ENCODE measurements around the gene LYZ.

Gene LYZ

DNA sequence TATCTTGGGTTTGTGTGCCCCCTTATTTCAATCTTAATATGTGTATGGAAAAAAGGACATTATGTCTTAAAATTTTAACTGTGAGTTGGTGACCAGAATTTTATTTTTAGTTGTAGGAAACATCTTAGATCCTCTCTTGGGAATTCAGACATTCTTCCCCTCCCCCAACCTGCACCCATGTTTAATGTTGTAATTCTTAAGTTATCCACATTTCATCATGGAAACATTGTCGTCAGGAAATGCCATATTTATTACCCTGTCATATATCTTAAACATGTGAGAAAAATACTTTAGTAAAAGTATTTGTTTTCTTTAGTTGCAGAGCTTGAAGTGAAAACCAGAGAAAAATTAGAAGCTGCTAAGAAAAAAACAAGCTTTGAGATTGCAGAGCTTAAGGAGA is 41.6 kb downstream of the LYZ start:
- DNase-seq, result no peak

DNA sequence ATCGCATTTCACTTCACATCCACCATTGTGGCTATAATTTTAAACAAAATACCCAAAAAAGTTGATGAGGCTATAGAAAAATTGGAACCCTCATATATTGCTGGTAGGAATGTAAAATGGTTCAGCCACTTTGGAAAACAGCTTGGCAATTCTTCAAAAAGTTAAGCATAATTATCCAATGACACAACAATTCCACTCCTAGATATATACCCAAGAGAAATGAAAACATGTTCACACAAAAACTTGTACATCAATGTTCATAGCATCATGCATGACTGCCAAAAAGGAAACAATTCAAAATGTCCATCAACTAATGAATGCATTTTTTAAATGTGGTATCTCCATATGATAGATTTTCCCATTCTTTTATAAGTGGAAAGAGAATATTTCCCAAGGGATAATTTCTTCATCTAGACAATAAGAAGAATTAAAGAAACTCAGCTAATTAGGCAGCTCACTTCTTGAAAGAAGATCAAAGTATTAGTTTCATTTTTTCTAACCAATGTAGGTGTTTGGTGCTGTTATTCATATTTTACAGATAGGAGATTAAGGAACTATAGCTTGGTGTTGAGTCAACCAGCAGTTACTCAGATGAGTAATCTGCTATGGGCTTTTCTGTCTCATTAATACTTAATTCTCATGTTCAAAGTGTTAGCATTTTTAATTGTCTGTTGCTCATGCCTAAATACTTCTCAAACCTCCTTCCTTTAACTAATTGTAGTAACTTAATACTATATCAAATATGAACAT is 44.2 kb downstream of the LYZ start:
- no peak for DNase-seq

DNA sequence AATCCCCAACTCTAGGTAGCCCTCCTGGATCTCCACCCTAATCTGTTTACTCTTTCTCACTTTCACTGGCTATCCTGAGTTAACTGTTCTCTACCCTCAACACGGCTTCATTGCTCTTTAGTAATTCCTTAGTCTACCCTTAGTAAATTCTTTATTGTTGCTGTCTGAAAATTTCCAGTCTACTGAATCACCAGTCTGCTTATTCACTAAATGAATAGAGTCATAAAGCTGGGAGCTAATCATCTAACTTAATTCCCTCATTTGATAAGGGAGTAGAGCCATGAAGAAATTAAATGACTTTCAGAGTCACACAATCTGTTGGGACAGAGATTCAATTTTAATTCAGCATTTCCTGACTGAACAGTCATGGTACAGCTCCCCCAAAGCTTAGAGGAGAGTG is 47.9 kb downstream of the LYZ start:
- DNase-seq, result no peak

DNA sequence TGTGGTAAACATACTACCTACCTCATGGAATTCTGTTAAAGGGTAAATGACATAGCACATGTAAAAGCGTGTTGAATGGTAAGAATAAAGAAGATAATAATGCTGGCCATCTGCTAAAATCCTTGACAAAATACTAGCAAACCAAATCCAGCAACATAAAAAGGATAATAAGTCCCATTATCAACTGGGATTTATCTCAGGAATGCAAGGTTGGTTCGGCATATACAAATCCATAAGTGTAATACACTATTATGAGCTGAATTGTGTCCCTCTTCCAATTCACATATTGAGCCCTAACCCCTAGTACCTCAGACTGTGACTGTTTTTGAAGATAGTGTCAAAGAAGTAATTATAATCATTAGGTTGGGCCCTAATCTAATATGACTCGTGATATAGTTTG is 48.8 kb downstream of the LYZ start:
- DNase-seq, result no peak

DNA sequence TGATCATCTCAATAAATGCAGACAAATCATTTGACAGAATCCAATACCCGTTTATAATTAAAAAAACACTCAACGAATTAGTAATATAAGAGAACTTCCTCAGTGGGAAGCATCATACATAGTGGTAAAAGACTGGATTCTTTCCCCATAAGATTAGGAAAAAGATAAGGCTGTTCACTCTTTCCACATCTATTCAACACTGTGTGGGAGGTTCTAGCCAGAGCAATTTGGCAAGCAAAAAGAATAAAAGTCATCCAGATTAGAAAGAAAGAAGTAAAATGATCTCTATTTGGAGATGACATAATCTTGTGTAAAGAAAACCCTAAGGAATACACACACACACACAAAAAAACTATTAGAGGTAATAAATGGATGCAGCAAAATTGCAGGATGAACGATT is 49.8 kb downstream of the LYZ start:
- no peak for DNase-seq

DNA sequence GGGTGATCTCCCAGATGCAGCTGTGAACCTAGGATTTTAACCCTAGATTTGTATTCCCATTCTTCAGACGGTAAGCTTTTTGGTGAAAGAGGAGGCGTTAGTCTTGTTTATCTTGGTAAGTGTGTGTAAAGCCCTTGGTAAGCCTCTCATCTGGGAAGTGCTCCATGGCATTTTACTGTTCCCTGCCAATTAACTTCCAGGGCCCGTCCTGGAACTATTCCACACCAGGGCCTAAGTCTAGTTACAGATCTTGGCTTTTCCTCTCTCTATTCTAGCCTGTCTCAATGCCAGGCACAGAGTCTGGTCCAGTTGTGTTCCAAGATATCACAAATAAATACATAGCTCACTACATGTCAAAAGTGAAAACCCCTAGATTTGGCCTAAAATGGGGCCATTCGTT is 53.8 kb downstream of the LYZ start:
- DNase-seq, result no peak

All from amniotic stem cell (primary cell).